HL-60 (cell line): ENCODE results near the gene PEX26.

Experiments
- CTCF ChIP-seq: IDR thresholded peaks from one replicate; pipeline ENCODE4 v1.5.1; 2011; ENCODE audit warnings: low read length, control low read depth, inconsistent platforms; ENCODE audit not compliant: insufficient read depth
- GABPA ChIP-seq: IDR thresholded peaks from 2 replicates; pipeline ENCODE4 v1.6.1; 2012; ENCODE audit warnings: low read depth

DNA sequence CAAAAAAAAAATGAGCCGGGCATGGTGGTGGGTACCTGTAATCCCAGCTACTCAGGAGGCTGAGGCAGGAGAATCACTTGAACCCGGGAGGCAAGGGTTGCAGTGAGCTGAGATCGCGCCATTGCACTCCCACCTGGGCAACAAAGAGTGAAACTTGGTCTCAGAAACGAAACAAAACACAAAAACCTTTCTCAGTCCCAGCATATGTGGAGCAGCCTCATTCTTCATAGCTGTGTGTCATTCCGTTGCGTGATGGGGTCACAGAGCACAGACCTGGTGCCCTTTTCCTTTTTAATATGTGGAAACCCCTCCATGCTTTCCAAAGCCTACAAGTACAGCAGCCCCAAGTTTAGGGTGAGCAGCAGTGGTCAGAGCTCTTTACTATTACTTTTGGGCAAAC, 13.7 kb downstream of the PEX26 start:
- no peak for TF ChIP-seq CTCF
- no peak for TF ChIP-seq GABPA
